ENCODE results near the gene TUBA4B.

The TUBA4B gene

GRCh38 chr2:219218732-219219701 is 34.0 kb upstream of the TUBA4B start, which contains the start of gene ABCB6:
Gene ABCB6, minus strand, starts transcription at chr2:219218958. Its CDS starts 285 bp downstream, at chr2:219218673.
- peak; percentile 96 for DNase-seq

DNA sequence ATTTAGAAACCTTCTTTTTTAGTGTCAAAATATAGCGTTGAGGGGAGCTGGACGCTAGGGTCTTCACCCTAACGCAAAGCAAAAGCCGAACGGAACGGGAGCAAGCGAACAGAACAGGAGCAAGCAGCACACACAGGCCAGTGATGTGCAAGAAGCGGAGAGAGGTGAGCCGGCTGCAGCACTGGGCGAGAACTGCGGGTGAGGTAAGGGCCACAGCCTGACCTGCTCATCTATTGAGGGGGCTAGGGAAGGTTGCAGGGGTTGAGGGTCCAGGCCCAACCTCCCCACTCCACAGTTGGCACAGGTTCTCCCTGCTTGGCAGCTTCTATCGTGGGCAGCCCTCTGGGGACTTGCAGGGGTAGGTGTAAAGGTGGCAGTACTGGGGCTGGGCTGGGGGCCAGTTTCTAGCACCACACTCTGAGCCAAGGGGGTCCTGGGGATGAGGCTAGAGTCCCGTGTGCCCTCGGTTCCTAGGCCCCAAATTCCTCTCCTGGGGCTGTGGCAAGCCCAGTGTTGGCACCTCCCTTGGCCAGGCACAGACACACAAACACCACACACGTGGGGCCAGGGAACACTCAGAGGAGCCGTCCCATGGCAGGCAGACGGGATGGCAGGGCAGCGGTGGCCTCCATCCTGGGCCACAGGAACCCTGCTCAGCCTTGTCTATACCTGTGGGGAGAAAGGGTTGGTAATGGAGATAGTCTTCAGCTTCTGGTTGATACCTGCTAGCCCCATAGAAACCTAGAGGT is 33.1 kb upstream of the TUBA4B start:
- DNase-seq = no peak

DNA sequence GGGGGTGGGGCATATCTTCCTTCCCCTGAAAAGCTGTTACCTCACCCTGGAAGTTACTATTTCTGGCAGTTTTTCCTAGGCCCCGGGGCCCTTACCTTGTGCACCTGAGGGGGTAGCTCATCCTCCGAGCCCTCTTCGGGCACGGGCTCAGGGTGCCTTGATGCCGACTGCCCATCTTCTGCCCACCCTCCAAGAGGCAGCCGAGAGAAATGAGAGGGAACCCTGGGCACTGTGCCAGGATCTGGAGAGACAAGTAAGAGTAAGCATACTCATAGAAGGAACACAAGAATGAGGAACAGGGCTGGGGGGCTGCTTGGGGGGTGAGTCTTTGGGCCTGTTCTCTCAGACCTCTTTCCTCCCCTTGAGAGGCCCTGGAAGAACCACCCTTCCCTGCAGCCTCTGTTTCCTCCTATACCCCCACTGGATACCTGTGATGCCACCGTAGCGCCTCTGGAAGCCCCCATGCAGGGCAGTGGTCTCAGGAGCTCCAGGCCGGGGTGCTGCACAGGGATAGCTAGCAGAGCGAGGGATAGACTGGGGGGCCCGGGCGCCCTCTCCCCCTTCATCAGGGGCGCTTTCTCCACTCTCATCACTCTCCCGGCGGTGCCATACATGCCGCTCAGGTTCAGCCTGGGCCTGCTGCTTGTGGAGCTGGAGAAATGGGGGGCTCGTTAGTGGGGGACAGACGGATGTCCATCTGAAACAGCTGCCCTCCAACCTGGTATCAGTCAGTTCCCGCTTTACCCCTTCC is 32.2 kb upstream of the TUBA4B start:
- no peak for DNase-seq

DNA sequence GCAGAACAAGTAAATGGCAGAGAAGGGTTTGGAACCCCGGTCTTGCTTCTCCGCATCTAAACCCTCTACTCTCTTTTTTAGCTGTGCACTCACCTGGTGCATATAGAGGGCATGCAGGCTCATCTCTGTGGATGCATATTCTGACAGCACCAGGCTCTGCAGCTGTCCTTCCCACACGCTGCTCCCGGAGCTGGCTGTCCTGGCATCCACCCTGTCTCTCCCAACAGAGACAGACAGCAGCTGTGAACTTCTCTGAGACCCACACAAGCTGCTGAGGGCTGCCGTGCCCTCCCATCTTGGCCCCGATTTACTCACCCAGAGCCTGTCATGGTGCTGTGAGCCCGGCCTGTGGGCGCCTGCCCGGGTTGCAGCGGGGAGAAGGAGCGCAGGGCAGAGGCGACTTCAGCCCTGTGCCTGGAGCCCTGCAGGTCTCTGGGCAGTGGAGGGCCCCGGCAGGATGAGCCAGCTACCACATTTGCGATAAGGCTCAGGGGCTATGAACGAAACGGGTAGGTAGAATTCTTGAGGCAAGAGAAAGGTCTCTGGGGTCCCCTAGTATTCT is 31.0 kb upstream of the TUBA4B start:
- no peak for DNase-seq

DNA sequence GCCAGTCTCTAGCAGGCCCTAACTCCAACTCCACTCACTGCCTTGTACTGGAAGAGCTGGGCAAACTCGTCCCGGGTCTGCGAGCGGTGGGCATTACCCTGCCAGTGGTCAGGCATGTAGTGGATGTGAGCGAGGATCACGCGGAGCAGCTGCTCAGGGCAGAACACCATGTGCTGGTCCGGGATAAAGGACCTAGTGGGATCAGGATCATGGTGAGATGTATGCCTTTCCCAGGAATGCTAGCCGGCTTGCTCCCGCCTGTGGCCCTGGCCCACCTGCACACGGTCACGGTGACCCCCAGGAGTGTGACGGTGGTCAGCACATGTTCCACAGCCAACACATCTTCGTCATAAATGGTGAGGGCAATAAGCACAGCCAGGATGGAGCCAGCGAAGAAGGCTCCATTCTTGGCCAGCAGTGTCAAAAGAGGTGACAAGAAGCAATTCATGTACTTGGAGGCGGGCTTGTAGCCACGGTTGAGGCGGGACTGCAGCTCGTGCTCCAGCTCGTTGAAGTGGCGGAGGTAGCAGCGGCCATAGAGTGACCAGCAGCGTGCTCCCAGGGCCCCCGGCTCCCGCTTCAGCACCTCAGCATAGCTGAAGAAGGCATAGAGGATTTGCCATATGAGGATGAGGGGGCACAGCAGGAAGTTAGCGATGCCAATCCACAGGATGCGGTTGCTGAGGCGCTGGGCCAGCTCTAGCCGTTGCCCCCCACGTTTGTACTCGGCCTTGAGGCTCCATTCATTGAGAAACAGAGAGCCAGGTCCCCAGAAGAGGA is 29.0 kb upstream of the TUBA4B start:
- DNase-seq = no peak

GRCh38 chr2:219225350-219225749 is 27.7 kb upstream of the TUBA4B start:
- no peak for DNase-seq

DNA sequence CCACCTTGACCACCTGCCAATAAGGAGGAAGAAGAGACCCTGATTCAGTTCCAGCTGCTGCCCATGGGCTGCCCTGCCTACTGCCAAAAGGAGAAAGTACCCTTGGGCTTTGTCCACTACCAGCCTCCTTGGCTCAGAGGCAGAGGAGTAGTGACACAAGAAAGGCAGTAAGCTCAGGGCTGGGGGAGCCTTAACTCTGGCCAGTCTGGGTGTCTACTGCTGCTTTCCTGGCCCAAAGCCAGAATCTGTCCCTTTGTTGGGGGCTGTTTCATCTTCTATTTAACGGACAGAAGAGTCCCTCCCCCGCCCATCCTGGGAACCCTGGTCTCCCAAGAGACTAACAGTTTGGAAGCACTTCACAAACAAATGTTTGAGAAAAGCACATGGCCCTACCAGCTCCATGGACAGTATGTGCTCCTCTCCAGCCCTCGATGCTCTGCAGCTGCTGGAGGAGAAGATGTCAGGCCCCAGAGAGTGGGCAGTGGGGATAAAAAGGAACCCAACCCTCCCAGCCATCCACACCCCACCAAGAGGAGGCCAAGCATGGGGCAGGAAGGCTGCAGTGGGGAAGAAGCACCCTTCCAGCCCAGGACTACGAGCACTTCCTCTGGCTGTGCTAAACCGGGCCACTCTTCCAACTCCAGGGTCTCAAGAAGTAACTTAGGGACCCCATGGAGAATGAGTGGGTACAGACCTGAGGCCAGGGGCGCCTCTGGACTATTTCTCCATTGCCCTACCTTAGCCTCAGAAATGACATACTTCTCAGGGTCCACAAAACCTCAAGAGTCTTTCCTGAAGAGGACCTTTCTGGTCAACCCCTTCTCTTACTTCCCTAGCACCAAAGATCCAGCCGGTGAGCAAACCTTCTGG is 24.8 kb upstream of the TUBA4B start:
- DNase-seq = no peak

GRCh38 chr2:219228911-219229304 is 24.1 kb upstream of the TUBA4B start:
- no peak for DNase-seq

- peak; percentile 99 for DNase-seq
These were observed 23.6 kb upstream of the TUBA4B start, which contains the start of the genes ANKZF1 and ATG9A for GRCh38 chr2:219229305-219230058. Gene ANKZF1, plus strand, starts transcription at chr2:219229806. Its CDS starts 452 bp downstream, at chr2:219230258. Gene ATG9A, minus strand, starts transcription at chr2:219229636. Its CDS starts 1,612 bp downstream, at chr2:219228024.

DNA sequence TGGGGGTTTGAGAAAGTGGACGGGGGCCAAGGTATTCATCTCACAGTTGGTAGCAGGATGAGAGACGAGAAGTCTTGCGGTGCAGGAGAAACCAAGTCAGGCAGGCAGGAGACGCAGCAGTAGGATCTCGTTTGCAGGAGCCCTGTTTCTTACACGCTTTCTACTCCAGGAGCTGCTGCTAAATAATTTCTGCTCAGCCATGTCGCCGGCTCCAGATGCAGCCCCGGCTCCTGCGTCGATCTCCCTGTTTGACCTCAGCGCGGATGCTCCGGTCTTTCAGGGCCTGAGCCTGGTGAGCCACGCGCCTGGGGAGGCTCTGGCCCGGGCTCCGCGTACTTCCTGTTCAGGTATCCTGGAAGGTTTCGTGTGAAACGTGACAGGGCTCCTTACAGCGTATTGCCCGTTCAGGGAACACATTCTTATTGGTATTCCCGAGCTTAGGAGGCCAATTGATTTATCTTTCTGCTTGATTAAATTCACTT is 22.9 kb upstream of the TUBA4B start:
- DNase-seq = no peak

GRCh38 chr2:219234331-219234730 is 18.7 kb upstream of the TUBA4B start:
- no peak for DNase-seq

GRCh38 chr2:219243291-219243761 is 9.7 kb upstream of the TUBA4B start:
- no peak for DNase-seq

GRCh38 chr2:219244789-219245147 is 8.3 kb upstream of the TUBA4B start:
- no peak for DNase-seq

GRCh38 chr2:219245148-219245898 is 7.7 kb upstream of the TUBA4B start, which contains the start of the genes GLB1L and STK16:
Gene GLB1L, minus strand, starts transcription at chr2:219245444. Its CDS starts 1,871 bp downstream, at chr2:219243573.
Gene STK16, plus strand, starts transcription at chr2:219245479. Its CDS starts 521 bp downstream, at chr2:219246000.
- peak; percentile 97 for DNase-seq

DNA sequence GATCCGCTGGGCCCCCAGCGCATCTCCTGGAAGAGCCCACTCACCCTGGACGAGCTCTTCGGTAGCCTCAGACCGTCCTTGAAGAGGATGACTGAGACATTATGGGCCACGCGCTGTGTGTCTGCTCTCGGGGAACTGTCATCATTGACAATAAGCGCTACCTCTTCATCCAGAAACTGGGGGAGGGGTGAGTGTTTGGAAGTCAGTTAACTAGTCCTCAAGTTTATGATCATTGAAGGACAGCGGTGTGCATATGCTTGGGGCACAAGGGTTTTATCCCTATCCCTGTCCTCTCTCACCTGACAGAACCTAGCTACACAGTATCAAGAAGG is 7.2 kb upstream of the TUBA4B start:
- DNase-seq = no peak

- no peak for DNase-seq
These were observed 6.5 kb upstream of the TUBA4B start for GRCh38 chr2:219246559-219246958.

DNA sequence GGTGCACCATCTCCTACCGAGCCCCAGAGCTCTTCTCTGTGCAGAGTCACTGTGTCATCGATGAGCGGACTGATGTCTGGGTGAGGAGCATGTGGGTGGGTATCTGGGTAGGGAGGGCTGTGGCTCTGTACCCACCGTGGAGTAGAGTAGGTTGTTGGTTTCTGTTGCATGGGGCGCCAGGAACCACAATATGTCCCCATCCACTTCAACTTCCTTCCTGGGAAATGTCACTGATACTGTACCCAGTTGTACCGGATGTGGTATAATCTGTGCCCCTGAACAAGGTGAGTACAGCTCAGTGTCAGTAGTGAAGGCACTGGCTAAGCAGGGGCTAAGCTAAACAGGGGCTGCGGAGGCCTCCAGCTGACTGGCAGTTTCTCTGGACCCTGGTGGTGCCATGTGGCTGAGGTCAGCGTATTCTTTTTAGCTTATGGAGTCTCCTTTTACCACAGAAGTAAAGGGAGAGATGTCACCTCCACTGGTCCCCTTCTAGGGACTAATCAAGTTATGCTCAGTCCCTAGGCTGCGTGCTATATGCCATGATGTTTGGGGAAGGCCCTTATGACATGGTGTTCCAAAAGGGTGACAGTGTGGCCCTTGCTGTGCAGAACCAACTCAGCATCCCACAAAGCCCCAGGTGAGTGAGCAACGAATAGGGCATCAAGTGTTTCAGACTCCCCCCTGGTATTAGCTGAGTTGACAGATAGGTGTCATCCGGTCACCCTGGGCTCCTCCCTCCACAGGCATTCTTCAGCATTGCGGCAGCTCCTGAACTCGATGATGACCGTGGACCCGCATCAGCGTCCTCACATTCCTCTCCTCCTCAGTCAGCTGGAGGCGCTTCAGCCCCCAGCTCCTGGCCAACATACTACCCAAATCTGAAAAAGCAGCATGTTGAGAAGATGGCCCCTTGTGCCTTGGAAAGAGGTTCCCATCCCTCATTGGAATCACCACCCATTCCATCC is 5.1 kb upstream of the TUBA4B start:
- DNase-seq = no peak

- DNase-seq = no peak
These were observed 4.2 kb upstream of the TUBA4B start for GRCh38 chr2:219248845-219249202.

Measured in retina (tissue), 1 donor.